Stimulated activated CD4-positive, alpha-beta T cell treated with anti-CD3 and anti-CD28 coated beads, Interleukin-15, amount 100 ng/mL, for 1 hour (primary cell): ENCODE measurements around the gene KRTAP4-8.
"Not testable (repeated sequence)": the region's sequence is repeated elsewhere in the genome, so short reads cannot be mapped to it uniquely, and the experiment has no call there.

Experiments
- DNase-seq, 2 donors: peaks; one replicate each; pipeline ENCODE4 v3.0.0-alpha.2; 2020; ENCODE audit warnings: low read depth in 1 of 2, low spot score in 1 of 2

Gene KRTAP4-8

GRCh38 chr17:41108728-41109386, 10.9 kb upstream of the KRTAP4-8 start:
- DNase-seq, result not testable (repeated sequence)

- DNase-seq, result no peak
Observed at GRCh38 chr17:41107941-41108450, 10.1 kb upstream of the KRTAP4-8 start.

- not testable (repeated sequence) for DNase-seq
Observed at GRCh38 chr17:41105347-41105746, 7.4 kb upstream of the KRTAP4-8 start, which contains the start of gene KRTAP4-9. TSS of gene KRTAP4-9 (plus strand) at chr17:41105389. CDS start at chr17:41105389, 0 bp downstream.

- not testable (repeated sequence) for DNase-seq
Observed at GRCh38 chr17:41104386-41105038, 6.6 kb upstream of the KRTAP4-8 start.

- DNase-seq, result no peak
Observed at GRCh38 chr17:41103896-41104295, 6.0 kb upstream of the KRTAP4-8 start.

- DNase-seq, result no peak
Observed at GRCh38 chr17:41101586-41102259, 3.8 kb upstream of the KRTAP4-8 start, which contains the start of gene KRTAP4-16. TSS of gene KRTAP4-16 (minus strand) at chr17:41102209. CDS start at chr17:41102209, 0 bp downstream.

- DNase-seq, result not testable (repeated sequence)
Observed at GRCh38 chr17:41099682-41100480, 1.9 kb upstream of the KRTAP4-8 start.

GRCh38 chr17:41098481-41098880, 539 bp upstream of the KRTAP4-8 start:
- DNase-seq, result no peak

GRCh38 chr17:41096055-41096454, 1.9 kb downstream of the KRTAP4-8 start:
- no peak for DNase-seq

- not testable (repeated sequence) for DNase-seq
Observed at GRCh38 chr17:41088760-41089352, 9.1 kb downstream of the KRTAP4-8 start.

GRCh38 chr17:41084100-41084856, 13.7 kb downstream of the KRTAP4-8 start, which contains the start of gene KRTAP4-7:
TSS of gene KRTAP4-7 (plus strand) at chr17:41084150. CDS start at chr17:41084207, 57 bp downstream.
- DNase-seq, result not testable (repeated sequence)

- not testable (repeated sequence) for DNase-seq
Observed at GRCh38 chr17:41083427-41083826, 14.5 kb downstream of the KRTAP4-8 start.

- no peak for DNase-seq
Observed at GRCh38 chr17:41082626-41083025, 15.3 kb downstream of the KRTAP4-8 start.

- no peak for DNase-seq
Observed at GRCh38 chr17:41076788-41077187, 21.2 kb downstream of the KRTAP4-8 start.

- DNase-seq, result no peak
Observed at GRCh38 chr17:41073676-41074075, 24.3 kb downstream of the KRTAP4-8 start.

- DNase-seq, result no peak
Observed at GRCh38 chr17:41071606-41072360, 26.2 kb downstream of the KRTAP4-8 start.

GRCh38 chr17:41069031-41069430, 28.9 kb downstream of the KRTAP4-8 start:
- DNase-seq, result no peak

- DNase-seq, result no peak
Observed at GRCh38 chr17:41067281-41067680, 30.7 kb downstream of the KRTAP4-8 start.
